Mesenchymal stem cell (in vitro differentiated cells and primary cell): ENCODE data around the gene HOXD9.
A peak's percentile ranks its signal among the peaks of the same experiment; 100 is the strongest.

Experiments used
- DNase-seq: peaks from one replicate; pipeline ENCODE4 v3.0.0-alpha.2; 2013
- H2AFZ ChIP-seq: one replicate; pipeline ENCODE4 v1.6.1; 2013; ENCODE audit warnings: low read depth, mild to moderate bottlenecking, control low read depth, inconsistent platforms, low read length, moderate library complexity
- H2AK5ac ChIP-seq: 2 replicates; pipeline ENCODE4 v1.6.1; 2013; ENCODE audit warnings: low read length, moderate library complexity, mild to moderate bottlenecking, inconsistent platforms; ENCODE audit not compliant: severe bottlenecking
- H2BK120ac ChIP-seq: one replicate; pipeline ENCODE4 v1.6.1; 2013; ENCODE audit warnings: low read depth, mild to moderate bottlenecking, inconsistent platforms, low read length, moderate library complexity
- H2BK12ac ChIP-seq, 2 experiments: one replicate each; pipeline ENCODE4 v1.6.1; 2013; ENCODE audit warnings: inconsistent platforms in 2 of 2, low read length in 2 of 2, mild to moderate bottlenecking in 2 of 2, moderate library complexity in 2 of 2, control low read depth in 1 of 2
- H2BK15ac ChIP-seq: one replicate; pipeline ENCODE4 v1.6.1; 2013; ENCODE audit warnings: mild to moderate bottlenecking, low read depth, inconsistent platforms; ENCODE audit not compliant: poor library complexity, severe bottlenecking
- H2BK5ac ChIP-seq: 2 replicates; pipeline ENCODE4 v1.6.1; 2013; ENCODE audit warnings: low read depth, mild to moderate bottlenecking, low read length, control low read depth, inconsistent platforms; ENCODE audit not compliant: poor library complexity, severe bottlenecking
- H3K14ac ChIP-seq, 2 experiments: one replicate each; pipeline ENCODE4 v1.6.1; 2013; ENCODE audit warnings: inconsistent platforms in 2 of 2, low read length in 2 of 2, control low read depth in 1 of 2, mild to moderate bottlenecking in 1 of 2, moderate library complexity in 1 of 2
- H3K18ac ChIP-seq, 2 experiments: one replicate each; pipeline ENCODE4 v1.6.1; 2013; ENCODE audit warnings: inconsistent platforms in 2 of 2, low read length in 2 of 2, control low read depth in 1 of 2, low read depth in 1 of 2, mild to moderate bottlenecking in 1 of 2
- H3K23ac ChIP-seq, 2 experiments: one replicate each; pipeline ENCODE4 v1.6.1; 2013; ENCODE audit warnings: inconsistent platforms in 2 of 2, low read length in 2 of 2, mild to moderate bottlenecking in 2 of 2, moderate library complexity in 2 of 2, control low read depth in 1 of 2
- H3K27ac ChIP-seq: 2 replicates; pipeline ENCODE4 v1.5.1; 2013; ENCODE audit warnings: mild to moderate bottlenecking, moderate library complexity, low read length, control low read depth, inconsistent platforms; ENCODE audit not compliant: poor library complexity, severe bottlenecking
- H3K27me3 ChIP-seq, 2 experiments: 2 replicates each; pipeline versions ENCODE4 v1.6.1 to v1.7.0; 2013; ENCODE audit warnings: low read length in 2 of 2, mild to moderate bottlenecking in 2 of 2, moderate library complexity in 2 of 2, control low read depth in 1 of 2, inconsistent platforms in 1 of 2; ENCODE audit not compliant: control insufficient read depth in 1 of 2, insufficient read depth in 1 of 2
- H3K36me3 ChIP-seq, 2 experiments: 2 replicates each; pipeline versions ENCODE4 v1.6.1 to v1.7.0; 2013; ENCODE audit warnings: low read length in 2 of 2, control low read depth in 1 of 2, inconsistent platforms in 1 of 2, low read depth in 1 of 2, mild to moderate bottlenecking in 1 of 2; ENCODE audit not compliant: insufficient read depth in 2 of 2, control insufficient read depth in 1 of 2
- H3K4ac ChIP-seq, 2 experiments: one replicate each; pipeline ENCODE4 v1.6.1; 2013; ENCODE audit warnings: inconsistent platforms in 2 of 2, low read length in 2 of 2, mild to moderate bottlenecking in 2 of 2, moderate library complexity in 2 of 2, control low read depth in 1 of 2, low read depth in 1 of 2
- H3K4me1 ChIP-seq: 2 replicates; pipeline ENCODE4 v1.6.1; 2013; ENCODE audit warnings: low read depth, low read length, control low read depth; ENCODE audit not compliant: control insufficient read depth, insufficient read depth
- H3K4me2 ChIP-seq: 2 replicates; pipeline ENCODE4 v1.6.1; 2013; ENCODE audit warnings: low read length, mild to moderate bottlenecking, inconsistent platforms; ENCODE audit not compliant: poor library complexity, severe bottlenecking
- H3K4me3 ChIP-seq, 2 experiments: 2 replicates each; pipeline versions ENCODE4 v1.5.1 to v1.7.0; 2013; ENCODE audit warnings: low read length in 2 of 2, mild to moderate bottlenecking in 2 of 2, control low read depth in 1 of 2, low read depth in 1 of 2; ENCODE audit not compliant: insufficient read depth in 1 of 2
- H3K79me1 ChIP-seq: replicated peaks from 2 replicates; pipeline ENCODE4 v1.6.1; 2013; ENCODE audit warnings: mild to moderate bottlenecking, control low read depth, low read length, inconsistent platforms; ENCODE audit not compliant: poor library complexity, severe bottlenecking
- H3K9ac ChIP-seq: 2 replicates; pipeline ENCODE4 v1.7.0; 2013; ENCODE audit warnings: mild to moderate bottlenecking, low read length, moderate library complexity
- H3K9me3 ChIP-seq: 2 replicates; pipeline ENCODE4 v1.7.0; 2013; ENCODE audit warnings: mild to moderate bottlenecking, low read length; ENCODE audit not compliant: control insufficient read depth
- H4K8ac ChIP-seq: one replicate; pipeline ENCODE4 v1.6.1; 2013; ENCODE audit warnings: inconsistent platforms, mild to moderate bottlenecking, low read length, moderate library complexity
- H4K91ac ChIP-seq: one replicate; pipeline ENCODE4 v1.6.1; 2013; ENCODE audit warnings: mild to moderate bottlenecking, low read length, inconsistent platforms
- WGBS: methylation state at CpG from one replicate; pipeline ENCODE4 v1.1.7; 2013; ENCODE audit warnings: mixed read lengths; 5-methylcytosine and 5-hydroxymethylcytosine counted together

The HOXD9 gene

DNA sequence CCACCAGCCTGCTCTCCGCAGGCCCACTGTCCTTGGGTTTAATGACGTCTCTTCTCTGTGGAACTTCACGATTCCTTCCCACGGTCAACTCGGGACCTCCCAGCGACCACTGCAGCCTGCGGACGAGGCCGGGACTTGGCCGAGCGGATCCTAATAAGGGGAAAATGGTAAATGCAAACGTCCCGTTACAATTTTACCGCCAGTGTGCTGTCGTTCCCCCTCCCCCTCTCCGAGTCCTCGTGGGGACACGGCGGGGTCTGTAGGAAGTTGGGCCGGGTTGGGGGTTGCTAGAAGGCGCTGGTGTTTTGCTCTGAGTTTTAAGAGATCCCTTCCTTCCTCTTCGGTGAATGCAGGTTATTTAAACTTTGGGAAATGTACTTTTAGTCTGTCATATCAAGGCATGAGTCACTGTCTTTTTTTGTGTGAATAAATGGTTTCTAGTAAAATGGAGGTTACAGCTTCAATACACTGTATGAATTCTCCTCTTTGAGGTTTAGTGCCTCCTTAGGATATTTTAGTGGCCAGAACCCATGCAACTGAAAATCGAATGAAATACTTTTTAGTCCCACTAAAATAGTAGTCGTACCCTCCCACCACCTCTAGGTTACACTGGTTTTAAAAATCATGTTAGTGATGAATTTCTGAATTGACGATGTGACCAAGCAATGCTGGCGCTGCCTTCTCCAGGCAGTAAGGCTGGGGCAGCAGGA lies 13.2 kb upstream of the HOXD9 start:
- H3K27me3 ChIP-seq: peaks cover 90 to 93% of the 10 kb centered on the region in 2 experiments
- H2AK5ac ChIP-seq: no peak overlapping the region
- H3K4me1 ChIP-seq: peaks cover 23% of the 10 kb centered on the region
- no peak overlapping the region for H3K14ac ChIP-seq
- no peak overlapping the region for H3K18ac ChIP-seq
- no peak overlapping the region for H2AFZ ChIP-seq
- no peak overlapping the region for H3K9ac ChIP-seq
- 10% methylated on average over 24 of the region's 26 CpGs for WGBS
- no peak overlapping the region for H4K91ac ChIP-seq
- no peak overlapping the region for H3K4ac ChIP-seq
- no peaks in the 10 kb centered on the region for H3K36me3 ChIP-seq
- no peak overlapping the region for H3K4me2 ChIP-seq
- peak overlapping the region in 1 of 2 experiments; percentile 32 for H3K4me3 ChIP-seq
- H3K9me3 ChIP-seq: no peaks in the 10 kb centered on the region
- no peak overlapping the region for H2BK15ac ChIP-seq
- H2BK12ac ChIP-seq: no peak overlapping the region
- no peak overlapping the region for H2BK120ac ChIP-seq
- no peaks in the 10 kb centered on the region for H3K79me1 ChIP-seq
- H3K23ac ChIP-seq: no peak overlapping the region
- no peak for DNase-seq
- no peak overlapping the region for H4K8ac ChIP-seq
- no peak overlapping the region for H2BK5ac ChIP-seq
- no peak overlapping the region for H3K27ac ChIP-seq

DNA sequence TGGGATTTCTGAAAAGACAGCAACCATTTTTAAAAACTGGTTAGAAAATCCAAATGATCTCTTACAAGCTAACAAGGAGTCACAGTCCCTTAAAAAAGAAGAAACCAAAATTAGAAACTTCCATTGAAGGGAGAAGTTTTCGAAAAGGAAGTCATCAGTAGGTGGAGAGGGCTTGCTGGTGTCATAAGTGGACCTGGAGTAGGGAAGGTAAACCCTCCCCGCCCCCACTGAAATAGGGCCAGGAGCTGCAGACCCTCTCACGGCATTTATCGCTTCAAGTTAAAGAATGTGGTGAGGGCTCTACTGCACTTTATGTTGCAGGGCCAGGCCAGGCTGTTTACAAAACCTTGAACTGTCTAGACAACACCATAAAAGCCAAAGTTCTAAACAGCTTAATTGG lies 12.6 kb upstream of the HOXD9 start:
- no peak overlapping the region for H3K9ac ChIP-seq
- no peak overlapping the region for H3K18ac ChIP-seq
- H2BK15ac ChIP-seq: no peak overlapping the region
- no peaks in the 10 kb centered on the region for H3K79me1 ChIP-seq
- H3K4me1 ChIP-seq: peaks cover 17% of the 10 kb centered on the region
- peaks cover 90 to 93% of the 10 kb centered on the region in 2 experiments for H3K27me3 ChIP-seq
- no peaks in the 10 kb centered on the region for H3K9me3 ChIP-seq
- no peak for DNase-seq
- no peak overlapping the region for H2BK5ac ChIP-seq
- no peaks in the 10 kb centered on the region for H3K36me3 ChIP-seq
- H2AK5ac ChIP-seq: no peak overlapping the region
- no peak overlapping the region for H3K14ac ChIP-seq
- no peak overlapping the region for H3K4ac ChIP-seq
- no peak overlapping the region for H3K23ac ChIP-seq
- no peak overlapping the region for H4K91ac ChIP-seq
- H2AFZ ChIP-seq: no peak overlapping the region
- H2BK12ac ChIP-seq: no peak overlapping the region
- WGBS: 63% methylated on average over 1 of the region's 4 CpGs
- H3K4me3 ChIP-seq: no peak overlapping the region
- H3K4me2 ChIP-seq: no peak overlapping the region
- no peak overlapping the region for H4K8ac ChIP-seq
- no peak overlapping the region for H2BK120ac ChIP-seq
- no peak overlapping the region for H3K27ac ChIP-seq

DNA sequence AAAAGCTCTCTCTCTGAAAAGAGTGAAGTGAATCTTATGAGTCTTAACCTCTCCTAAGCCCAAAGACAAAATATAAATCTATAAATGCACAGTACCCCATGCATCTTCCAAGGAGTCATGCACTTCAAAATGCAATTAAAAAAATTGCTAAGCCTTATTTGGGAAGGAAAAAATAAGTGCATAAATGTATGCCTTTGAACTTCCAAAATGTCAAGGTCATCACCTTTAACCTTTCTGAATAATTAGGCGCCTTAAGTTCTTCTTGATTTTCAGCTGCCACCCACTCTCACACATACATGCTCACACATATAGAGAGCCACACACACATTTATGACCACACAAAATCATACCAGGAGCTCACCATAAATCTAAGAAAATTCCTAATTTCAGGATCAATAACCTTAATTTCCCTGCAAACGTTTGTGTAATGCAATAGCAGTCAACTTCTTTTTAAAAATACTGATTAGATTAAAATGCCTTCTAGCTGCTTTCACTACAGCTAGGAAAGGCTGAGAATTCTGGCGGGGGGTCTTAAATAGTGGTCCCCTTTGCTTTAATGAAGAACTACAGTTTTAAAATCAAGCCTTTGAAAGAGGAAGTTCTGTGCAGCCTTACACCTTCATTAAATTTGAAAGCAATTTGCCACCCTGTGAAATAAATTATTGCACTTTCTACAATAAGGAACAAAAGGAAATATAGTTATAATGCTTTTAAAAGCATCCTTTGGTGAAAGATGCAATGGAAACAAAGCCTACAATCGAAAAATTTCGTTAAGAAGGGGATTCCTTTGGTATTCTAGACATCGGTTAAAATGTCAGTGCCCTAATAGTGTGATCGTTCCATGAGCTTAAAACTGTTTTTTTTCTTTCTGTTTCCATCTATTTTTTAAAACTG lies 11.9 kb upstream of the HOXD9 start:
- Histone ChIP-seq H2BK5ac (no peak overlapping the region), H3K23ac (no peak overlapping the region), H2BK120ac (no peak overlapping the region), H3K79me1 (no peaks in the 10 kb centered on the region), H3K14ac (no peak overlapping the region), H4K91ac (no peak overlapping the region), H3K27ac (no peak overlapping the region), H3K4me2 (peak overlapping the region; percentile 33), H3K18ac (no peak overlapping the region), H2AFZ (no peak overlapping the region), H3K36me3 (no peaks in the 10 kb centered on the region), H3K9ac (no peak overlapping the region), H3K4me1 (peaks cover 16% of the 10 kb centered on the region), H3K27me3 (peaks cover 90 to 92% of the 10 kb centered on the region in 2 experiments), H3K4me3 (peak overlapping the region in 1 of 2 experiments; percentile 13), H3K4ac (no peak overlapping the region), H2BK15ac (no peak overlapping the region), H4K8ac (no peak overlapping the region), H3K9me3 (no peaks in the 10 kb centered on the region), H2AK5ac (no peak overlapping the region), H2BK12ac (no peak overlapping the region)
- 51% methylated on average over 5 of the region's 7 CpGs for WGBS
- no peak for DNase-seq

DNA sequence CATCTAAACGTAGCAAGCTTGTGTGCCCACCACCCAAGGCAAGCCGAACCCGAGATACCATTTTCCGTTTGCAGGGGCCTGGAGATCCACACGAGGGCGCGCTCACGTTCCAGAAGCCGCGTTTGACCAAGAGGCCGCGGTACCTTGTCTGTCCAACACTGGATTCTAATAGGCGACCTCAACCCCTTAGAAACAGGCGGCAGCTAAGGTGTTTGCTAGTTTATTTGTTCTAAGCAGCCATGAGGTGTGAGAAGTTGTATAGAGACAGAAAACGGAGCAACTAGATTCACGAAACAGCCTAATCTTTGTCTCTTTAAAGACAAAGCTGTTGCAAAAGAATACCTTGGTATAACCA lies 11.2 kb upstream of the HOXD9 start:
- H3K9me3 ChIP-seq: no peaks in the 10 kb centered on the region
- H3K4me3 ChIP-seq: peak overlapping the region in 1 of 2 experiments; percentile 13
- H3K23ac ChIP-seq: no peak overlapping the region
- H2BK15ac ChIP-seq: no peak overlapping the region
- no peak overlapping the region for H3K4ac ChIP-seq
- H4K8ac ChIP-seq: no peak overlapping the region
- no peak overlapping the region for H2BK12ac ChIP-seq
- no peak overlapping the region for H2BK5ac ChIP-seq
- no peak overlapping the region for H3K18ac ChIP-seq
- H2AFZ ChIP-seq: no peak overlapping the region
- no peak overlapping the region for H2AK5ac ChIP-seq
- H2BK120ac ChIP-seq: no peak overlapping the region
- no peak overlapping the region for H4K91ac ChIP-seq
- no peak overlapping the region for H3K14ac ChIP-seq
- no peak overlapping the region for H3K27ac ChIP-seq
- H3K36me3 ChIP-seq: no peaks in the 10 kb centered on the region
- no peaks in the 10 kb centered on the region for H3K79me1 ChIP-seq
- no peak overlapping the region for H3K9ac ChIP-seq
- under 1% methylated on average over 16 of the region's 16 CpGs for WGBS
- peaks cover 90 to 92% of the 10 kb centered on the region in 2 experiments for H3K27me3 ChIP-seq
- H3K4me1 ChIP-seq: peaks cover 21% of the 10 kb centered on the region
- peak overlapping the region; percentile 33 for H3K4me2 ChIP-seq
- DNase-seq: no peak
